Activated naive CD4-positive, alpha-beta T cell treated with anti-CD3 and anti-CD28 coated beads, Interleukin-2, amount 50 U/mL, for 24 hours (primary cell): ENCODE results near the gene NSD2.
"Not testable (repeated sequence)": the region's sequence is repeated elsewhere in the genome, so short reads cannot be mapped to it uniquely, and the experiment has no call there.

Experiments
- H3K27ac Mint-ChIP-seq: one replicate; pipeline ENCODE4 v1.8.0; 2021; ENCODE audit warnings: mild to moderate bottlenecking, mixed read lengths
- H3K27me3 Mint-ChIP-seq: one replicate; pipeline ENCODE4 v1.8.0; 2021; ENCODE audit warnings: mixed read lengths
- H3K36me3 Mint-ChIP-seq: one replicate; pipeline ENCODE4 v1.8.0; 2021; ENCODE audit warnings: mixed read lengths
- H3K4me1 Mint-ChIP-seq: one replicate; pipeline ENCODE4 v1.8.0; 2021; ENCODE audit warnings: mixed read lengths
- H3K4me3 Mint-ChIP-seq: one replicate; pipeline ENCODE4 v1.8.0; 2021; ENCODE audit warnings: mild to moderate bottlenecking, mixed read lengths
- H3K9me3 Mint-ChIP-seq: one replicate; pipeline ENCODE4 v1.8.0; 2021; ENCODE audit warnings: mixed read lengths

The NSD2 gene

DNA sequence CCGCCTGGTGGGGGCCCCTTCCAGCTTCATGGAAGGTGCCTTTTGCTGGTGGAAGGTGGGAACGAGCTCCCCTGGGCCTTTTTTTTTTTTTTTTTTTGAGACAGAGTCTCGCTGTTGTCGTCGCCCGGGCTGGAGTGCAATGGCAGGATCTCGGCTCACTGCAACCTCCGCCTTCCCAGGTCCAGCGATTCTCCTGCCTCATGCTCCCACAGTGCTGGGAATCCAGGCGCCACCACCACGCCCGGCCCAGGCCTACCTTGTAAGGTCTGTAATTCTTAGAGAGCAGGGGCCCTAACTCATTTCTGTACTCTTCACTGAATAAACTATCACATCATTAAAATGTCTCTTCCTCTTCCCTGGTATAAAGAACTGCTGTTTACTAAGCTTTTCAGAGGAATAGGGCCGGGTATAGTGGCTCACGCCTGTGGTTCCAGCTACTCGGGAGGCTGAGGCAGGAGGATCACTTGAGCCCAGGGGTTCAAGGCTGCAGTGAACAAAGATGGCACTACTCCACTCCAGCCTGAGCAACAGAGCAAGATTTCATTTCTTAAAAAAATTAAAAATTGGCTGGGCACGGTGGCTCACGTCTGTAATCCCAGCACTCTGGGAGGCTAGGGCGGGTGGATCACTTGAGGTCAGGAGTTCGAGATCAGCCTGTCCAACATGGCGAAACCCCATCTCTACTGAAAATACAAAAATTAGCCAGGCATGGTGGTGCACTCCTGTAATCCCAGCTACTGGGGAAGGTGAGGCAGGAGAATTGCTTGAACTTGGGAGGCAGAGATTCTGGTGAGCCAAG is 122.7 kb downstream of the NSD2 start:
- H3K9me3 Mint-ChIP-seq, H3K4me3 Mint-ChIP-seq, H3K27ac Mint-ChIP-seq, H3K27me3 Mint-ChIP-seq: not testable (repeated sequence)
- peaks cover 38% of the 10 kb centered on the region for H3K4me1 Mint-ChIP-seq
- H3K36me3 Mint-ChIP-seq = peaks cover 28% of the 10 kb centered on the region

DNA sequence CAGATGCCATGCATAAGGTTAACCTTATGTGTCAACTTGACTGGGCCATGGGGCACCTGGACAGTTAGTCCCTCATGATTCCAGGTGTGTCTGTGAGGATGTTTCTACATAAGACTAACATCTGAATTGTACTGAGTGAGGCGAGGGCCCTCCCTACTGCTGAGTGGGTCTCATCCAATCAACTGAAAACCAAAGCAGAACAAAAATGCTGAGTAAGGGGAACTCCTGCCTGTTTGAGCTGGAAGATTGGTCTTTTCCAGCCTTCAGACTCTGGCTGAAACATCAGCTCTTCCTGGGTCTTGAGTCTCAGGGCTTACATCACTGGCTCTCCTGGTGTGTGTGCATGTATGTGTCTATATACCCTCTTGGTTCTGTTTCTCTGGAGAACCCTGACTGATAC is 123.7 kb downstream of the NSD2 start:
- no peaks in the 10 kb centered on the region for H3K27me3 Mint-ChIP-seq
- H3K9me3 Mint-ChIP-seq = peaks cover 15% of the 10 kb centered on the region
- peaks cover 48% of the 10 kb centered on the region for H3K4me1 Mint-ChIP-seq
- H3K36me3 Mint-ChIP-seq = peaks cover 36% of the 10 kb centered on the region
- peak overlapping the region; percentile 55 for H3K27ac Mint-ChIP-seq
- H3K4me3 Mint-ChIP-seq = no peak overlapping the region

DNA sequence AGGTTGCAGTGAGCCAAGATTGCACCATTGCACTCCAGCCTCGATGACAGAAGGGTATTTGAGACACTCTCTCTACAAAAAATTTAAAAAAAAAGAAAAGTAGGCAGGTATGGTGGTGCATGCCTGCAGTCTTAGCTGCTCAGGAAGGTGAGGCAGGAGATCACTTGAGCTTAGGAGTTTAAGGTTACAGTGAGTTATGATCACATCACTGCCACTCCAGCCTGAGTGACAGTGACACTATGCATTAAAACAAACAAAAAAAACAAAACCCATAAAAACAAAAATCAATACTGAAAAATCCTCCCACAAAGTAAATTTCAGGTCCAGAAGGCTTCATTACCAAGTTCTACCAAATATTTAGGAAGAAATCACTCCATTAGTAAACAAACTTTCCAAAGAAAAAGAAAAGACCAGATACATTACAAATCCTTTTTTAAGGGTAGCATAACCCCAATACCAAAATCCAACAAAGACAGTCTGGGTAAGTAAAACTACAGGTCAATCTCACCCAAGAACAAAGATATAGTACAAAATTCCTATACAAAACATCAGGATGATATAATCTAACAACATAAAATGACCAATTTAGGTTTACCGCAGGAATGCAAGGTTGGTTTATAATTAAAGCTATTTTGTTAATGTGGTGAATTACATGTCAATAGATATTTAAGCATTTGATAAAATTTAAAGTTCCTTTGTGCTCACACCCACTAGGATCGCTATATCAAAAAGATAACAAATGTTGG is 125.8 kb downstream of the NSD2 start:
- H3K4me3 Mint-ChIP-seq = no peak overlapping the region
- H3K9me3 Mint-ChIP-seq = peaks cover 22% of the 10 kb centered on the region
- H3K27ac Mint-ChIP-seq = no peak overlapping the region
- no peaks in the 10 kb centered on the region for H3K27me3 Mint-ChIP-seq
- peaks cover 61% of the 10 kb centered on the region for H3K4me1 Mint-ChIP-seq
- peaks cover 45% of the 10 kb centered on the region for H3K36me3 Mint-ChIP-seq

DNA sequence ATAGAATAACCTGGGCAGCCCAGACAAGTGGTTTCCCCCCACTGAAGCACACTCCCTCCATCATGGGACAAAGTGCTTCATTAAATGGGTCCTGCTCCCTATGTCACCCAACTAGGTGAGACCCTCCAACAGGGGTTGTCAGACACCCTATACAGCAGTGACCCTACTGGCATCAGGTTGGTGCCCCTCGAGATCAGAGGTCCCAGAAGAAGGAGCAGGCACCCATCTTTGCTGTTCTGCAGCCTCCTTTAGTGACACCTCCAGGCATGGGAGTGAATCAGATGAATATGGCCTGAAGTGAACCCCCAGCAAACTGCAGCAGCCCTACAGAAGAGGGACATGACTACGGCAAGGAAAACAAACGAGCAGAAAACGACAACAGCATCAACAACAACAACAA is 126.5 kb downstream of the NSD2 start:
- H3K9me3 Mint-ChIP-seq = peaks cover 22% of the 10 kb centered on the region
- no peaks in the 10 kb centered on the region for H3K27me3 Mint-ChIP-seq
- no peak overlapping the region for H3K27ac Mint-ChIP-seq
- H3K4me3 Mint-ChIP-seq = no peak overlapping the region
- H3K36me3 Mint-ChIP-seq = peaks cover 49% of the 10 kb centered on the region
- peaks cover 68% of the 10 kb centered on the region for H3K4me1 Mint-ChIP-seq

DNA sequence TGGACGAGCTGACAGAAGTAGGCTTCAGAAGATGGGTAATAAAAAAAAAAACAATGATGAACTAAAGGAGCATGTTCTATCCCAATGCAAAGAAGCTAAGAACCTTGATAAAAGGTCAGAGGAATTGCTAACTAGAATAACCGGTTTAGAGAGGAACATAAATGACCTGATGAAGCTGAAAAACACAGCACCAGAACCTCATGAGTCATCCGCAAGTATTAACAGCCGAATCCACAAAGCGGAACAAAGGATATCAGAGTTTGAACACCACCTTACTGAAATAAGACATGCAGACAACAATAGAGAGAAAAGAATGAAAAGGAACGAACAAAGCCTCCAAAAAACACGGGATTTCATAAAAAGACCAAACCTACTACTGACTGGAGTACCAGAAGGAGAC is 127.1 kb downstream of the NSD2 start:
- H3K4me3 Mint-ChIP-seq = no peak overlapping the region
- H3K4me1 Mint-ChIP-seq = peaks cover 74% of the 10 kb centered on the region
- peaks cover 53% of the 10 kb centered on the region for H3K36me3 Mint-ChIP-seq
- H3K27me3 Mint-ChIP-seq = no peaks in the 10 kb centered on the region
- peaks cover 22% of the 10 kb centered on the region for H3K9me3 Mint-ChIP-seq
- H3K27ac Mint-ChIP-seq = no peak overlapping the region

DNA sequence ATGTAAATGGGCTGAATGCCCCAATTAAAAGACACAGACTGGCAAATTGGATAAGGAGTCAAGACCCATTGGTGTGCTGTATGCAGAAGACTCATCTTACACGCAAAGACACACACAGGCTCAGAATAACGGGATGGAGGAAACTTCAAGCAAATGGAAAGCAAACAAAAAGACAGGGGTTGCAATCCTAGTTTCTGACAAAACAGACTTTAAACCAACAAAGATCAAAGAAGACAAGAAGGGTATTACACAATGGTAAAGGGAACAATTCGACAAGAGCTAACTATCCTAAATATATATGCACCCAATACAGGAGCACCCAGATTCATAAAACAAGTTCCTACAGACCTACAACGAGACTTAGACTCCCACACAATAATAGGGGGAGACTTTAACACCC is 128.1 kb downstream of the NSD2 start:
- Mint-ChIP-seq H3K4me1 (peaks cover 76% of the 10 kb centered on the region), H3K9me3 (peaks cover 22% of the 10 kb centered on the region), H3K36me3 (peaks cover 55% of the 10 kb centered on the region), H3K27ac (peak overlapping the region; percentile 57)
- H3K27me3 Mint-ChIP-seq, H3K4me3 Mint-ChIP-seq: not testable (repeated sequence)

DNA sequence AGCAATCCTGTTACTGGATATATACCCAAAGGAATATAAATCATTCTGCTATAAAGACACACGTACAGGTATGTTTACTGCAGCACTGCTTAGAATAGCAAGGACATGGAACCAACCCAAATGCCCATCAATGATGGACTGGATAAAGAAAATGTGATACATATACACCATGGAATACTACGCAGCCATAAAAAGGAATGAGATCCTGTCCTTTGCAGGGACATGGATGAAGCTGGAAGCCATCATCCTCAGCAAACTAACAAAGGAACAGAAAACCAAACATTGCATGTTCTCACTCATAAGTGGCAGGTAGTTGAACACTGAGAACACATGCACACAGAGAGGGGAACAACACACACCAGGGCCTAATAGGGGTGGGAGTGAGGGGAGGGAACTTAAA is 132.2 kb downstream of the NSD2 start:
- not testable (repeated sequence) for H3K27me3 Mint-ChIP-seq, H3K4me3 Mint-ChIP-seq, H3K27ac Mint-ChIP-seq
- peaks cover 73% of the 10 kb centered on the region for H3K4me1 Mint-ChIP-seq
- H3K36me3 Mint-ChIP-seq = peaks cover 34% of the 10 kb centered on the region
- peaks cover 19% of the 10 kb centered on the region for H3K9me3 Mint-ChIP-seq

DNA sequence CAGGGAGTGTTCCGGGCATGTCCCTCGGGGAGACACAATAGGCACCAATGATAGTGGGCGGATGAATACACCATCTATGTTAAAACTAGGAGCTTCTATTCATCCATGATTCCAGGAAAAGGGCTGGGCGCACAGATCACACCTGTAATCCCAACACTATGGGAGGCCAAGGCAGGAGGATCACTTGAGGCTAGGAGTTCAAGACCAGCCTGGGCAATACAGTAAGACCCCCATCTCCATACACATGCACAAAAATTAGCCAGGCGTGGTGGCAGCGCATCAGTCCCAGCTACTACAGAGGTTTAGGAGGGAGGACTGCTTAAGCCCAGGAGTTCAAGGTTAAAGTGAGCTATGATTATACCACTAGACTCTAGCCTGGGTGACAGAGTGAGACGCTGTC is 135.2 kb downstream of the NSD2 start:
- peak overlapping the region; percentile 91 for H3K4me3 Mint-ChIP-seq
- H3K4me1 Mint-ChIP-seq = peaks cover 50% of the 10 kb centered on the region
- no peaks in the 10 kb centered on the region for H3K9me3 Mint-ChIP-seq
- H3K27me3 Mint-ChIP-seq = no peaks in the 10 kb centered on the region
- peaks cover 12% of the 10 kb centered on the region for H3K36me3 Mint-ChIP-seq
- no peak overlapping the region for H3K27ac Mint-ChIP-seq

DNA sequence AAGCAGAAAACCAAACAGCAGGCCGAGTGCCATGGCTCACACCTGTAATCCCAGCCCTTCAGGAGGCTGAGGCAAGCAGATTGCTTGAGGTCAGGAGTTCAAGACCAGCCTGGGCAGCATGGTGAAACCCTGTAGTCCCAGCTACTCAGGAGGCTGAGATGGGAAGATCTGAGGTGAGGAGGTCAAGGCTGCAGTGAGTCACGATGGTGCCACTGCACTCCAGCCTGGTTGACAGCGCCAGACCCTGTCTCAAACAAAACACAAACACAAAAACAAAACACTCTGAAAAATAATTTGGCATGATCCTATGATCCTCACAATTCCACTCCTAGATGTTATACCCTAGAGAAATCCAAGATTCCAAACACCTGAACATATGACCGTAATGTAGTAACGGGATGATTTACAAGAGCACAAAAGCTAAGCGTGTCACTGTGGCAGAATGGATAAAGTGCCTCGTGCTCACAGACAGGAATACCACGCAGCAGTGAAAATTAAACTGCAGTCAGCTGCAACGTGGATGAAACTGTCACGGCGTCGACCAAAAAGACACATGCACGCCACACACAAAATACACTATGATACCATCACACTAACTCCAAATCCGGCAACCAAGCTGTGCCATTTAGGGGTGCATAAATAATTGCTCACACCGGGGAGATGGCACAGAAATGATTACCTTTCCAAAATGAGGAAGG is 135.9 kb downstream of the NSD2 start:
- H3K4me3 Mint-ChIP-seq = peak overlapping the region; percentile 91
- no peaks in the 10 kb centered on the region for H3K27me3 Mint-ChIP-seq
- H3K4me1 Mint-ChIP-seq = peaks cover 47% of the 10 kb centered on the region
- no peaks in the 10 kb centered on the region for H3K9me3 Mint-ChIP-seq
- peaks cover 12% of the 10 kb centered on the region for H3K36me3 Mint-ChIP-seq
- peak overlapping the region; percentile 95 for H3K27ac Mint-ChIP-seq

DNA sequence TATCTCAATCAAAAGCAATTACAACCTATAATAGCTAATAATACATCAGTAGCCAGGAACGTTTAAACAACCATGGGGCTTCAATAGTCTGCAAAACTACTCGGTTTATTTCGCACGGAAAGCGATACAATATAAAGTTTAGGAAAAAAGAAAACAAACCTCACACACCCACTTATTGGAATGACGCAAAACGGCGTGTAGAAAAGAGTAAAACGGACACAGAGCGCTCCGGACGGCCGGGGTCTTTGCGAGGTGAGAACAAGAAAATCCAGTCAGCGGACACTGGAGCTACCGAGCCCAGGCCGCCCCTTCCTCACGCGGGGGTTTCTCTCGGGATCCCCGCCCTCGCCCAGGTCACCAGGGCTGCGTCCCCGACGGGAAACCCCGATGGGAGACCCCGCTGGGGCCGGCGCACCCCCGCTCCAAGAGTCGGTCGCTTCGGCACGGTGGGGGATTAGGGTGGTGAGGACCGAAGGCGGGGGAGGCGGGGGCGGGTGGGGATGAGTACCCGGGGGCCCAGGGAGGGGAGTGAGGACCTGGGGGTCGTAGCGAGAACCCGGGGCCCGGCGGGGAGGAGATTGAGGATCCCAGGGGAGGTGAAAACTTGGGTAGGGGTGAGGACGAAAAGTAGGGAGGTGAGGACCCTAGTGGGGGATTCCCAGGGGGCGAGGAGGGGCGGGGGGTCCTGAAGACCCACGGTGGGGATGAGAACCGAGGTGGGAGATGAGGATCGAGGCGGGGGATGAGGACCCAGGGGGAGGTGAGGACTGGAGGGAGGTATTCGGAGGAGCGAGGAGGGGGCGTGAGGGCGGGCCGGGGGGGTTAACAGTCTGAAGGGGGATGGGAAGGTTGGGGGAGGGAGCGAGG is 136.8 kb downstream of the NSD2 start:
- peaks cover 38% of the 10 kb centered on the region for H3K4me1 Mint-ChIP-seq
- peak overlapping the region; percentile 95 for H3K27ac Mint-ChIP-seq
- peak overlapping the region; percentile 91 for H3K4me3 Mint-ChIP-seq
- H3K36me3 Mint-ChIP-seq = peaks cover 5% of the 10 kb centered on the region
- no peaks in the 10 kb centered on the region for H3K9me3 Mint-ChIP-seq
- no peaks in the 10 kb centered on the region for H3K27me3 Mint-ChIP-seq

DNA sequence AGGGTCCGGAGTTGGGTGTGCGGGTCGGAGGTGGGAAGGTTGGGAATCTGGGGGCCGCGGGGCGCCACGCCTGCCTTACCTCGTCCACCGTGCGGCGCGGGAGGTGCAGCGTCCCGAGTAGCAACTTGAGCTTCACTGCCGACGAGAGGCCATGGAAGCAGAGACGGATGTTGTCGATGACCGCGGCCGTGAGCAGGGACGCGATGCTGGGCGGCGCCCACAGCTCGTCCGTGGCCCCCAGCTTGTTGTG is 137.4 kb downstream of the NSD2 start:
- no peaks in the 10 kb centered on the region for H3K9me3 Mint-ChIP-seq
- peaks cover 33% of the 10 kb centered on the region for H3K4me1 Mint-ChIP-seq
- no peaks in the 10 kb centered on the region for H3K27me3 Mint-ChIP-seq
- peaks cover 2% of the 10 kb centered on the region for H3K36me3 Mint-ChIP-seq
- H3K4me3 Mint-ChIP-seq = peak overlapping the region; percentile 91
- peak overlapping the region; percentile 91 for H3K27ac Mint-ChIP-seq

DNA sequence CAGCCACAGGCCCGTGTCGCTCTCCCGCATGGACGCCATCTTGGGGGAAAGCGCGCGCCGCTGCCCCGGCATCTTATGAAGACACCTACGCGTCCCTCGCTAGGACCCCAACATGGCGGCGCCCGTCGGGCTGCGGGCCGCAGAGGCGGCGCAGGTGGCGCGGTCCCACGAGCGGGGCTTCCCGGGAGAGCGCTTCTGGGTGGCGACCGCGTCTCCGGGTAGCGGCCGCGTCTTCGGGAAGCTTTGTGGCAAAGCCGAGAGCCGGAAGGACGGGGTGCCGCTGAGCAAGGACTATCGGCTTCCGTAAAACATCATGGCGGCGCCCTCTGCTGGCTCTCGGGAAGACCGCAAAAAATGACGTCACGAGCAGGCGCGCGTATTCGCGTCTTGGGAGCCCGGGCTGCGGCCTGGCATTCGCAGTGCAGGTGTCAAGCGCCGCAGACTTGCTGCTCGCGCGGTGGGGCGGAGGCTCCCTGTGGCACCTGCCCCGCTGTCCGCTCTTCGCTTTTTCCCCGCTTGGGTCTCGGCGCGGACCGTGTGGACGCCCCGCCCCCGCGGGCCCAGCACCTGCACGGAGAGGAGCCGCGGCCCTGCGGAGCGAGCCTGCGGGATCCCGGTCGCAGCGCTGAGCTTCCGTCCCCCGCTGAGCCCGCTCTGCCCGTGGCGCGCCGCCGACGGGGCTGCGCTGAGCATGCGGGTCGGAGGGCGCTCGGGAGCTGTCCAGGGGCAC is 137.9 kb downstream of the NSD2 start, which contains the start of gene NELFA:
Gene NELFA (minus strand): TSS at position 54 of the 730 bp plus-strand sequence. CDS start 15 bp downstream, at position 39.
- H3K27ac Mint-ChIP-seq = peak within 1 kb of the TSS; percentile 97
- no peaks in the 10 kb centered on the region for H3K9me3 Mint-ChIP-seq
- peak within 1 kb of the TSS; percentile 91 for H3K4me3 Mint-ChIP-seq
- H3K36me3 Mint-ChIP-seq = peaks cover 2% of the 10 kb centered on the region
- no peaks in the 10 kb centered on the region for H3K27me3 Mint-ChIP-seq
- peaks cover 33% of the 10 kb centered on the region for H3K4me1 Mint-ChIP-seq

DNA sequence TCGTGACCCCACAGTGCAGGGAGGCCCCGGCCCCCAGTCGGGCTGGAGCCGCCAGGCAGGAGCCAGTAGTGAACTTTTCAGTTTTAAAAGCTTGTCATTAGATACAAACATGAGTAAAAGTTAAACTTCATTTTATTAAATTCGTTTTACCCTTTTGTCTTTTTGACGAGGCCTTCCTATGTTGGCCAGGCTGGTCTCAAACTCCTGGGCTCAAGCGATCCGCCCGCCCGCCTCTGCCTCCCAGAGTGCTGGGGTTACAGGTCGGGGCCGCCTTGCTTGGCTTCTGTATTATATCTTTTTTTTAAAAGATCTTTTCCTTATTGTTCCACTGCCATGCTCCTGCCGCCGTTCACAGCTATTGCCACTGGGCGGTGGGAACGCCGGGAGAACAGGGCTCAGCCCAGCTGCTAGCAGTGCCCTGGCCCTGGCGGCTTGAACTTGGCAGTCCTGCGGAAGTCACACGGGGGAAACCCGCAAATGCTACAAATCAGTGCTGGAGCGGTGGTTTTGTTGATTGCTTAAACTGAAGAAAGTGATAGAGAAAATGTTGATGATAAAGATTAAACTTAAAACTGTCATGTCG is 138.5 kb downstream of the NSD2 start:
- Mint-ChIP-seq H3K4me3 (peak overlapping the region; percentile 91), H3K9me3 (no peaks in the 10 kb centered on the region), H3K27ac (peak overlapping the region; percentile 97), H3K27me3 (no peaks in the 10 kb centered on the region), H3K4me1 (peaks cover 33% of the 10 kb centered on the region), H3K36me3 (peaks cover 2% of the 10 kb centered on the region)

DNA sequence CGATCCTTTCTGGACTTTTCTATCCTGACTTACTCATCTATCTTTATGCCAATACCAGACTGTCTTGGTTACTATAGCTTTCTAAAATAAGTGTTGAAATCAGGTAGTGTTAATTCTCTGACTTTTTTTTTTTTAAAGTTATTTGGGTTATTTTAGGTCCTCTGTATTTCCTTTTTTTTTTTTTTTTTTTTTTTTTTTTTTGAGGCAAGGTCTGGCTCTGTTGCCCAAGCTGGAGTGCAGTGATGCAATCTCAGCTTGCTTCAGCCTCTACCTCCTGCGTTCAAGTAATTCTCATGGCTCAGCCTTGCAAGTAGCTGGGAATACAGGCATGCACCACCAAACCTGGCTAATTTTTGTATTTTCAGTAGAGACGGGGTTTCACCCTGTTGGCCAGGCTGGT is 140.4 kb downstream of the NSD2 start:
- peaks cover 2% of the 10 kb centered on the region for H3K36me3 Mint-ChIP-seq
- no peak overlapping the region for H3K27ac Mint-ChIP-seq
- H3K27me3 Mint-ChIP-seq = no peaks in the 10 kb centered on the region
- H3K9me3 Mint-ChIP-seq = no peaks in the 10 kb centered on the region
- H3K4me3 Mint-ChIP-seq = no peak overlapping the region
- H3K4me1 Mint-ChIP-seq = peaks cover 18% of the 10 kb centered on the region
